IMR-90 (cell line): ENCODE data around the gene SHISA2.

Experiments used
- BHLHE40 ChIP-seq: fragments of 150-350 bp; IDR thresholded peaks from 2 replicates; pipeline ENCODE4 v1.6.1; 2016; ENCODE audit warnings: mild to moderate bottlenecking, low read depth, low read length
- CEBPB ChIP-seq: IDR thresholded peaks from 2 replicates; pipeline ENCODE4 v1.6.1; 2012; ENCODE audit warnings: low read depth, low read length, improper control_type of control experiment
- CTCF ChIP-seq: conservative IDR thresholded peaks from 2 replicates; pipeline ENCODE4 v1.5.1; 2012; ENCODE audit warnings: mild to moderate bottlenecking, low read depth, low read length, improper control_type of control experiment
- MAFK ChIP-seq: IDR thresholded peaks from 2 replicates; pipeline ENCODE4 v1.6.1; 2012; ENCODE audit warnings: low read depth, low read length, improper control_type of control experiment
- POLR2A ChIP-seq: IDR thresholded peaks from 2 replicates; pipeline ENCODE4 v1.6.1; 2012; ENCODE audit warnings: mild to moderate bottlenecking, low read depth, low read length
- USF2 ChIP-seq: fragments of 150-350 bp; IDR thresholded peaks from 2 replicates; pipeline ENCODE4 v1.6.1; 2017; ENCODE audit warnings: mild to moderate bottlenecking, antibody characterized with exemption, low read length, low read depth

GRCh38 chr13:26029581-26030136, 22.2 kb downstream of the SHISA2 start:
- no peak for TF ChIP-seq CTCF
- no peak for TF ChIP-seq CEBPB
- TF ChIP-seq POLR2A = no peak
- no peak for TF ChIP-seq USF2
- TF ChIP-seq BHLHE40 = no peak
- no peak for TF ChIP-seq MAFK
